T-helper 17 cell (primary cell): ENCODE measurements around the gene CUX1. TPM values are rescaled to one million over a fixed set of nuclear protein-coding genes. Genes with fewer than 3 reads are reported as not detected.

Source experiments
- ATAC-seq: fragments of 150-1000 bp; cut with Tn5 transposase; 2 replicates; pipeline ENCODE4 v1.10.0; 2021; ENCODE audit warnings: mild to moderate bottlenecking, moderate library complexity
- DNase-seq, 3 donors: peaks; one replicate each; pipeline versions ENCODE4 v3.0.0 to v3.0.0-alpha.2; 2020 to 2021
- H3K9me3 ChIP-seq: one replicate; pipeline ENCODE4 v1.7.0; 2013; ENCODE audit warnings: low read length, mild to moderate bottlenecking; ENCODE audit not compliant: control insufficient read depth, poor library complexity, severe bottlenecking
- H3K27ac Mint-ChIP-seq: one replicate; pipeline ENCODE4 v1.8.0; 2022; ENCODE audit warnings: mild to moderate bottlenecking, moderate library complexity, mixed read lengths
- H3K27me3 Mint-ChIP-seq: one replicate; pipeline ENCODE4 v1.8.0; 2022; ENCODE audit warnings: mixed read lengths
- H3K36me3 Mint-ChIP-seq: one replicate; pipeline ENCODE4 v1.8.0; 2022; ENCODE audit warnings: low read depth, mixed read lengths
- H3K4me1 Mint-ChIP-seq: one replicate; pipeline ENCODE4 v1.8.0; 2022; ENCODE audit warnings: mild to moderate bottlenecking, mixed read lengths
- H3K4me3 Mint-ChIP-seq: one replicate; pipeline ENCODE4 v1.8.0; 2022; ENCODE audit warnings: mild to moderate bottlenecking, moderate library complexity, mixed read lengths
- total RNA-seq, 4 donors: library from RNA in 2 of 4; stranded (reverse) in 2 of 4; gene quantifications; one replicate each; pipeline ENCODE4 v1.2.3 and lab custom pipeline; 2022 to 2026

CUX1 gene
- total RNA-seq, 2 donors from 2014 or later, result 35.6 to 52.8 TPM

DNA sequence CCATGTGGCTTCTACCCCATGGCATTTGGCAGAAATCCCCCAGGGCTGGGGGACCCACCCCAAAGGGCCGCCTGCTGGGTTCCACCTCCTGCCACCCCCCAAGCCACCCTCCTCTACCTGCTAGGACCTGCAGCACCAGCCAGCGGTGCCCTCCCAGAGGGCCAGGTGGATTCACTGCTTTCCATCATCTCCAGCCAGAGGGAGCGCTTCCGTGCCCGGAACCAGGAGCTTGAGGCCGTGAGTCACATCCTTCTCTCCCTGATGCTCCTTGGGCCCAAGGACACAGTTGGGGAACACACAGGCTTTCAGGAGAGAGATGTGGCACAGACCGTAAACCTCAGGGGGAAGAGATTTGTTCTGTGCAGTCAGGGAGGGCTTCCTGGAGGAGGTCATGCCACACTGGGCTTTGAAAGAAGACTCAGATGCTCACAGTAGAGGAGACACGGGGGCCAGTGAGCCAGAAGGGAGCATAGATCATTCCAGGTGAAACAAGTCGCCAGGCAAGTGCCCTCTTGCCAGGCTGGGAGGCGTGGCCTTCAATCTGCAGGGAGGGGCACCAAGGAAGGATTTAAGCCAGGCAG lies 457.8 kb downstream of the CUX1 start:
- DNase-seq, result no peak
- Mint-ChIP-seq H3K27ac (no peak overlapping the region), H3K4me3 (no peak overlapping the region), H3K36me3 (no peaks in the 10 kb centered on the region), H3K4me1 (peaks cover 7% of the 10 kb centered on the region), H3K27me3 (no peaks in the 10 kb centered on the region)
- no peak for ATAC-seq
- no peaks in the 10 kb centered on the region for H3K9me3 ChIP-seq

DNA sequence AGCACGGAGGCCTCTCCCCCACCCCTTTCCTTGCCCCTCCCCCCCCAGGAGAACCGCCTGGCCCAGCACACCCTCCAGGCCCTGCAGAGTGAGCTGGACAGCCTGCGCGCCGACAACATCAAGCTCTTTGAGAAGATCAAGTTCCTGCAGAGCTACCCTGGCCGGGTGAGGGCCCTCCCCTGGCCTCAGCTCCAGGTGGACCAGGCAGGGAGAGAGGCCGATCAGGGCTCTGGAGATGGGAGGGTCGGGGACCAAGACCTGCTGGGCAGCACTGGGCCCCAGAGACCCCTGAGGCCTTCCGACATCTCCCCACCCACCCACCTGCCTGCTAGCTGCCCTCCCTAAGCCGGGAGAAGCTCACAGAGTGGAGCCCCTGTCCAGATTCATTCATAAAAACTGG lies 460.5 kb downstream of the CUX1 start:
- Mint-ChIP-seq H3K36me3 (no peaks in the 10 kb centered on the region), H3K27me3 (no peaks in the 10 kb centered on the region), H3K4me3 (no peak overlapping the region), H3K4me1 (peaks cover 4% of the 10 kb centered on the region), H3K27ac (no peak overlapping the region)
- H3K9me3 ChIP-seq, result no peaks in the 10 kb centered on the region
- ATAC-seq, result no peak
- no peak for DNase-seq

DNA sequence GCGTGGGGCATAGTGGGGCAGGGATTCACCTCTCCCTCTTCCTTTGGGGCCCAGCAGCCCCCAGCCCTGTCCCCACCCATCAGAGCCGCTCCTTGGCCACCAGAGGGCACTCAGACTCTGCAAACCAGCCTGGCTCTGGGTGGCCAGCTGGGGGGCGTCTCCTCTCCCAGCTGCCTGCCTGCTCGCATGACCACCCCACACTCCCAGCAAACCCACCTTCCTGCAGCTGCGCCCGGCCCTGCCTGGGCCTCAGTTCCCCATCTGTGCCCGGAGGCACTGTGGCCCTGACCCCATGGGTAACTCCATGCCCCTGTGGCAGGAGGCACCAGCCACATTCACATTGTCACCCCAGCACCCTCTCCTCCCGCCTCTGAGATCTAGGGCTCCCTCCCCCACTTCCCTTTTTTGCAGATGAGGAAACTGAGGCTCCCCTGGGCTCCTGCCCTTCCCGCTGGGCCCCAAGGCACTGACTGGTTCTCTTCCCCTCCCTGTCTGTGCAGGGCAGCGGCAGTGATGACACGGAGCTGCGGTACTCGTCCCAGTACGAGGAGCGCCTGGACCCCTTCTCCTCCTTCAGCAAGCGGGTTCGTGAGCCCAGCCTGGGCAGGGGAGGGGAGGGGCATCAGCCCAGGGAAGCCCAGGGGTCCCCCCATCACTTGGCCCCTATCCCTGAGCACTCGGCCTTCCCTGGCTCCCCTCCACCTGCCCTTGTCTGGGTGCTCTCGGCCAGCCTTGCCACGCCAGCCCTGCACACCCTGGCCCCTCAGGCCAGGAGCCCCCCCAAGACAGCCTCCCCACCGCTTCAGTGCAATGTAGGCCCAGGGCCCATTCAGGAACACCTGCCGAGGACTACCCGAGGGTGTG lies 462.3 kb downstream of the CUX1 start:
- Mint-ChIP-seq H3K27ac (no peak overlapping the region), H3K4me3 (peak overlapping the region; percentile 19), H3K36me3 (no peaks in the 10 kb centered on the region), H3K27me3 (no peaks in the 10 kb centered on the region), H3K4me1 (peaks cover 9% of the 10 kb centered on the region)
- ATAC-seq (peak; percentile 78), DNase-seq (peak; percentile 34 to 43 (median 36))
- H3K9me3 ChIP-seq, result no peaks in the 10 kb centered on the region

DNA sequence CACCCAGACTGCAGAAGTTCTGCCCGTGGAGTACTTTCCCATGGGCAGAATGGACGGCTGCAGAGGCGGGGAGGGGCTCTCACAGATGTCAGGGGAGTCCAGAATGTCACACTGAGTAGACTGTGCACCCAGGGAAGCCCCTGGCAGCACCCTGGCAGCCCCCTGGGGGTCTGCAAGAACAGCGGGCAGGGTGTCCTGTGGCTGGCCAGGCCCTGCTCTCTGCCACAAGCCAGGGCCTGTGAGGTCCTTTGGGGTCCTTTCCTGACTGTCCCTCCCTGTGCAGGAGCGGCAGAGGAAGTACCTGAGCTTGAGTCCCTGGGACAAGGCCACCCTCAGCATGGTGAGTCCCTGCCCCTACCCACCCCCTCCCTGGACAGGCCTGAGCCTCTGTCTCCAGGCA lies 463.1 kb downstream of the CUX1 start:
- ATAC-seq, result no peak
- Mint-ChIP-seq H3K4me1 (peaks cover 16% of the 10 kb centered on the region), H3K27ac (no peak overlapping the region), H3K27me3 (no peaks in the 10 kb centered on the region), H3K4me3 (no peak overlapping the region), H3K36me3 (no peaks in the 10 kb centered on the region)
- DNase-seq, result no peak
- H3K9me3 ChIP-seq, result no peaks in the 10 kb centered on the region

DNA sequence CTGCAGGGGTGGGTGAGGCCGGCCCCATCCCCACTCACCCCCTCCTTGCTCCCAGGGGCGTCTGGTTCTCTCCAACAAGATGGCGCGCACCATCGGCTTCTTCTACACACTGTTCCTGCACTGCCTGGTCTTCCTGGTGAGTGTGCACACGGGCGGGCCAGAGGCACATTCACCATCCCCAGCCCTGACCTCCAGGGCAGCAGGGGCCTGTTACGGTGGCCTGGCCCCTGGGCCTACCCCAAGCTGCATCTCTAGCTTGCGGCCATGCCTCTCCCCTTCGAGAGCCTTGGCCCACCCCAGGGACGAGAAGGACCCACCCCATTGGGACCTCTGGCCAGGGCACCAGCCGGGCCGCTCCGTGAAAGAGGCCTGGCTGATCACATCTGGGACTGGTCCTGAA lies 464.4 kb downstream of the CUX1 start:
- H3K4me3 Mint-ChIP-seq, result no peak overlapping the region
- H3K27me3 Mint-ChIP-seq, result no peaks in the 10 kb centered on the region
- H3K4me1 Mint-ChIP-seq, result peaks cover 17% of the 10 kb centered on the region
- no peaks in the 10 kb centered on the region for H3K36me3 Mint-ChIP-seq
- no peak for DNase-seq
- H3K27ac Mint-ChIP-seq, result peak overlapping the region; percentile 73
- H3K9me3 ChIP-seq, result no peaks in the 10 kb centered on the region
- ATAC-seq, result no peak

DNA sequence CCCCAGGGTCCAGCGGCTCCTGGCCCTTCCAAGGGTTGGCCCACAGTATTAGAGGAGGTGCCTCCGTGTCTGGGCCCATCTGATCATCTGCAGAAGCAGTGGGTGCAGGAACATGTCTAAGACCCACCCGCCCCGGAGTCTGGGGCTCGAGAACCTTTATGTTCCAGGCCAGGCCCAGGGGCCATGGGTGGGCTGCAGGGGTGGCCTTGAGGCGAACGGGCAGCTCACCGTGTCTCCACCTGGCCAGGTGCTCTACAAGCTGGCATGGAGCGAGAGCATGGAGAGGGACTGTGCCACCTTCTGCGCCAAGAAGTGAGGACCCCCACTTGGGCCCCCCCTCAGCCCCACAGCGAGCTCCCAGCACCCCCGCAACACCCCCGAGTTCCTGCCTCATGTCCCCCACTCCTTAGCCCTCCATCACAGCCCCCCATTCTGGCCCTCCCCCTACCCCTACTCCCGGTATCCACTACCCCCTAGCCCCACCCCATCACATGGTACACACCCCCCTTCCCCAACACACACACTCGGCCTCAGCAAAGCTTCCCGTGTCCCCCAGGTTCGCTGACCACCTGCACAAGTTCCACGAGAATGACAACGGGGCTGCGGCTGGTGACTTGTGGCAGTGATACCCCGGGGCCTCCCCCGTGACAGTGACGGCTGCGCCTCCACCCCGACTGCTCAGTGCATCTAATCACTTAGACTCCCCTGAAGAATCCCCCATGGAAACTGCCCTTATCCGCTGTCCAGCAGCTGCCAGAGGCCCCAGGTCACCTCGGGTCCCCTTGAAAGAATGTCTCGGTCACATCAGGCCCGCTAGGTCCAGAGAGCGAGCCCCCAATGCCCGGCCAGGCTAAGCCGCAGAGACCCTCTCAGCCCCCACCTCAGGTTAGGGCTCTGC lies 465.3 kb downstream of the CUX1 start:
- Mint-ChIP-seq H3K27me3 (no peaks in the 10 kb centered on the region), H3K4me3 (no peak overlapping the region)

DNA sequence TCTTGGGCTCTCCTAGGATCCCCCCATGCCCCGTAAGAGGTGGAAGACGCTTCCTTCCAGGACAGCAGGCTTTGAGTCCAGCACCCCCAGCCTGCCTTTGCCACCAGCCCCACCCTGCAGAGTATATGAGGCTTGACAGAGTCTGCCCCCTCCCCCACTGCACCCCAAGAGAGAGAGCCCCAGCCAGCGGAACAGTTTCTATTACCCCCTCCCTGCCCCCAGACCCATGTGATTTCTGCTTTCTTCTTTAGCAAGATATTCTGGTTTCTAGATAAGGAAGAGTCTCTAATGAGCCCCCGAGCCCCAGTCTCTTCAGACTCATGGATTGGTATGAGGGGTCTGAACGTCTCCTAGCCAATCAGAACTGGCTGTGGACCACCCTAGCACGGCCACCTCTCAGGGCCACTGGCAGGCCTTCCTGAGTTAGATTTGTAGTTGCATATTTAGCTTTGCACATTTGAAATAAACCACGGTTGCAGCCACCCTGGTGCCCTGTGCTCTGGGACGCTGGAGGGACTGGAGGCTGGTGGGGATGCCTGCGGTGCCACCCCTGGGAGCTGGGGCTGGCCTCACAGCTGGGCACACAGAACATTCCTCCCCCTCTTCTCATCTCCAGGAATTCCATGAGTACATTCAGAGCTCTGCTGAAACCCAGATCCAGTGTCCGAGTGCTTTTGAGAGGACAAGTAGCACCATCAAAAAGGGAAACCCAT lies 466.2 kb downstream of the CUX1 start:
- DNase-seq (no peak), ATAC-seq (no peak)
- Mint-ChIP-seq H3K4me3 (peak overlapping the region; percentile 50), H3K27me3 (no peaks in the 10 kb centered on the region), H3K27ac (peak overlapping the region; percentile 91), H3K4me1 (peaks cover 20% of the 10 kb centered on the region), H3K36me3 (no peaks in the 10 kb centered on the region)
- H3K9me3 ChIP-seq, result no peaks in the 10 kb centered on the region

More for the DNA sequence above, 465.3 kb downstream of the CUX1 start:
- Mint-ChIP-seq H3K36me3 (no peaks in the 10 kb centered on the region), H3K27ac (peak overlapping the region; percentile 91), H3K4me1 (peaks cover 17% of the 10 kb centered on the region)
- ATAC-seq, result no peak
- no peak for DNase-seq
- no peaks in the 10 kb centered on the region for H3K9me3 ChIP-seq

DNA sequence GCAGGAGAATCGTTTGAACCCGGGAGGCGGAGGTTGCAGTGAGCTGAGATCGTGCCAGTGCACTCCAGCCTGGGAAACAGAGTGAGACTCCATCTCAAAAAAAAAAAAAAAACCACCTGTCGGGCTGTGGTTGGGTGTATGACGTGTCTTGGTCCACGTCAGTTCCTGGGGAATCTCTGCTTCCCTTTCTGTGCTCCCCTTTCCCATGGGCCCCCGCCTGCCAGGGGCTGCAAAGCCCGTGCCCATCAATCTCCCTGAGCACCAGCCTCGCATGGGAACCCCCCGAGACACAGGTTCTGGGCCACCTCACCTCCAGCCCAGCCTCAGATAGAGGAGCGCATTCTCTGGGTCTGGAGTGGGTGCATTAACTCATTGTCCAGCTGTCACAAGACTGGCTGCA lies 467.0 kb downstream of the CUX1 start:
- Mint-ChIP-seq H3K27me3 (no peaks in the 10 kb centered on the region), H3K4me1 (peaks cover 26% of the 10 kb centered on the region), H3K27ac (peak overlapping the region; percentile 91), H3K36me3 (no peaks in the 10 kb centered on the region), H3K4me3 (peak overlapping the region; percentile 82)
- H3K9me3 ChIP-seq, result no peaks in the 10 kb centered on the region
- DNase-seq, result no peak
- peak; percentile 62 for ATAC-seq

DNA sequence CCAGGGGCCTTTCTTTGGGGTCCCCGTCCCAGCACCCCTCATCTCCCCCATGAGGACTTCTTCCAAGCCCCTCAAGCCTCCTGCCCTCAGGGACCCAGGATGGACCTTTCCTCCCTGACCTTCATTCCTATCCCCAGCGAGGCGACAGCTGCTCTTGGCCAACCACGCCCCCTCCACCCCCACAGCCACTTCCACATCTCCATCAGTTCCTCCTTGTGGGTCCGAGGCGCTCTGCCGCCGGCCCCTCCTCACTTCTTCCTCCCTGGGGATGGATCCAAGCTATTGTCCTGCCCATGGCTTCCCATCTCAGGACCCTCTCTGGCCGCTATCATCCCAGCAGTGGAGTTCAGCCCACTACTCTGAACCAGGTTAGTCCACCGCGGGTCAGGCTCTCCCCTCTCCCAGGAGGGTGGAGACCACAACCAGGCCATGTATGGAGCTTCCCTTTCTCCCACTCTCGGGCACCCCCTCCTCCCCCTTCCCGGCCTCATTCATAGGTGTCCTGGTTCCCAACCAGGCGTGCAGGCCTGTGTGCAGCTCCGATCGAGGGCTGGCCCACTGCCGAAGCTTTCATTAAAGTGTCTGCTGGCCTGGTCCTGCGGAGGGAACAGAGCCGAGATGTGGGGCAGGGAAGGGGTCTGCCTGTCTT lies 467.6 kb downstream of the CUX1 start:
- Mint-ChIP-seq H3K4me3 (peak overlapping the region; percentile 82), H3K27me3 (no peaks in the 10 kb centered on the region), H3K36me3 (no peaks in the 10 kb centered on the region), H3K27ac (peak overlapping the region; percentile 91), H3K4me1 (peaks cover 22% of the 10 kb centered on the region)
- DNase-seq, result no peak
- ATAC-seq, result no peak
- no peaks in the 10 kb centered on the region for H3K9me3 ChIP-seq

DNA sequence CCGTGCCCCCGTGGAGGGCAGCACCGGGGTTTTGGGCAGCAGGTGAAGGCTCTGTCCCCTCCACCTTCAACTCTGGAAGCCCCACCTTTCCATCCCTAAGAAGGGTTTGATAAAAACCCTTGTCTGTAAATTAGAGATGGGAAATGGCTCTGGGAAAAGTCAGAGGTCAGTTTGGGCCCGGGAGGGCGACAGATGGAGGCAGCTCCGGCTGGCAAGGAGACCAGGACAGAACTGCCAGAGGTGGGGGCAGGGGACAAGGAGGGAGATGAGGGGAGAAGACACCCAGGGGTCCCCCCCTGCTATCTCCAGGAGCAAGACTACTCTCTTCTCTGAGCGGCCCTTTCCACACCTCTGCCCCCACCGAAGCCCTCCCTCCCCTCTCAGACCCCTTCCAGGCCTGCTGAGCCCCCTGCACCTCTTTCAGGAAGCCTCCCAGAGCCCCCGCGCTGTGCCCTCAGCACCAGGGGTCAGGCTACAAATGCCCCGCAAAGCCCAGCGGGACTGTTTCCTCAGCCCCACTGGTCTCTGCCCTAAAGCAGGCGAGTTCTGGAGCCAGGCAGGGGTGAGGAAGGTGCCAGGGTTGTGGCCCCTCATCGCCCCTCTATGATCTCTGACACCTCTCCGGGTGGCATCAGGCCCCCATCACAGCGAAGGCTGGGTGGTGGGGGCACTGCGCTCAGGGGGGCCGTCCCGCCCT lies 468.3 kb downstream of the CUX1 start:
- peak overlapping the region; percentile 91 for H3K27ac Mint-ChIP-seq
- no peaks in the 10 kb centered on the region for H3K27me3 Mint-ChIP-seq
- no peaks in the 10 kb centered on the region for H3K9me3 ChIP-seq
- no peak for DNase-seq
- no peaks in the 10 kb centered on the region for H3K36me3 Mint-ChIP-seq
- H3K4me1 Mint-ChIP-seq, result peaks cover 22% of the 10 kb centered on the region
- peak overlapping the region; percentile 82 for H3K4me3 Mint-ChIP-seq
- peak; percentile 15 for ATAC-seq

DNA sequence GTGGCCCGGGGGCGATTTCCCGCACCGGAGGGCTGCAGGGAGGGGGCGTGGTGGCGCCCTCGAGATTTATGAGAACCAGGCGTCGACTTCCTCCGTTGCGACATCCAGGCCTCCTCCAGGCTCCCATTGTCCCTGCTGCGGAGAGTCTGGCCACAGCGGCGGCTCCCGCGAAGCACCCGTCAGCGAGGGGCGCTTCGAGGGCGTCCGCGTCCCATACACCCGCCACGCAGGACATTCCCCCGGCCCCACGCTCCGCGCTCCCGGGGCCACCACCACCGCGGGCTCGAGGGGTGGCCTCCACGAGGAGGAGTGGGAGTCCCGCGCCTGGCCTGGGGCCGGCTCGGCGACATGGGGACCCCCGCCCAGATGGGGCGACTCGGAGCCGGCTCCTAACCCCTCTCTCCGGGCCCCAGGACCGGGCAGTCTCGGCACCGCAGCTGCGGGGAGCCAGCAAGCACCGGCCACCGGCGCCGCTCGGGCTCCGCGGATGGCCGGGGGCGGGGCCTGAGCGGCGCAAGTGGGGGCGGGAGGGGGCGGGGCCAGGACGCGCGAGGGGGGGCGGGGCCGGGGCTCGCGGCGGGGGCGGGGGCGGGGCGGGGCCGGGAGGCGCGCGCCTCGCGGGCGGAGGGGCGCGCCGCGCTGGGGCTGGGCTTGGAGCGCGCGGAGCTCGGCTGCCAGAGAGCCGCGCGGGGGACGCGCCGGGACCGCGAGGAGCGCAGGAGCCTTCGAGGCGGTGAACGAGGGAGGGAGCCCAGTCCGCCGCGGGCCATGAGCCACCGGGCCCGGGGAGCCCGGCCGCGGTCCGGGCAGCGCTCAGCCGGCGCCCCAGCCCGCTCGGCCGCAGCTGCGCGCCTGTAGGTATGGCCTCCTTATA lies 469.0 kb downstream of the CUX1 start, which contains the start of gene SH2B2:
SH2B2 (plus strand) TSS at position 632 of the 874 bp plus-strand sequence. CDS start 13,683 bp downstream, outside the sequence.
- Mint-ChIP-seq H3K27ac (peak within 1 kb of the TSS; percentile 91), H3K36me3 (no peaks in the 10 kb centered on the region), H3K4me1 (peaks cover 26% of the 10 kb centered on the region), H3K27me3 (peaks cover 2% of the 10 kb centered on the region), H3K4me3 (peak within 1 kb of the TSS; percentile 82)
- DNase-seq (peak in 2 of 3 donors; percentile 36 to 55), ATAC-seq (peak; percentile 49)
- no peaks in the 10 kb centered on the region for H3K9me3 ChIP-seq
